DMS 273 (cell line): ENCODE measurements around the gene ATRX.
"Not testable (repeated sequence)": the region's sequence is repeated elsewhere in the genome, so short reads cannot be mapped to it uniquely, and the experiment has no call there.

Source experiments
- DNase-seq: peaks from one replicate; lab custom pipeline; 2025; ENCODE audit not compliant: unreplicated experiment; lab: John Stamatoyannopoulos, UW

Gene ATRX

DNA sequence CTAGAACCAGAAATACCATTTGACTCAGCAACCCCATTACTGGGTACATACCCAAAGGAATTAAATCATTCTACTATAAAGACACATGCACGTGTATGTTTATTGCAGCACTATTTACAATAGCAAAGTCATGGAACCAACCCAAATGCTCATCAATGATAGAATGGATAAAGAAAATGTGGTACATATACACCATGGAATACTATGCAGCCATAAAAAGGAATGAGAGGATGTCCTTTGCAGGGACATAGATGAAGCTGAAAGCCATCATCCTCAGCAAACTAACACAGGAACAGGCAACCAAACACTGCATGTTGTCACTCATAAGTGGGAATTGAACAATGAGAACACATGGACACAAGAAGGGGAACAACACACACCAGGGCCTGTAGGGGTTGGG is 285.9 kb downstream of the ATRX start:
- not testable (repeated sequence) for DNase-seq

DNA sequence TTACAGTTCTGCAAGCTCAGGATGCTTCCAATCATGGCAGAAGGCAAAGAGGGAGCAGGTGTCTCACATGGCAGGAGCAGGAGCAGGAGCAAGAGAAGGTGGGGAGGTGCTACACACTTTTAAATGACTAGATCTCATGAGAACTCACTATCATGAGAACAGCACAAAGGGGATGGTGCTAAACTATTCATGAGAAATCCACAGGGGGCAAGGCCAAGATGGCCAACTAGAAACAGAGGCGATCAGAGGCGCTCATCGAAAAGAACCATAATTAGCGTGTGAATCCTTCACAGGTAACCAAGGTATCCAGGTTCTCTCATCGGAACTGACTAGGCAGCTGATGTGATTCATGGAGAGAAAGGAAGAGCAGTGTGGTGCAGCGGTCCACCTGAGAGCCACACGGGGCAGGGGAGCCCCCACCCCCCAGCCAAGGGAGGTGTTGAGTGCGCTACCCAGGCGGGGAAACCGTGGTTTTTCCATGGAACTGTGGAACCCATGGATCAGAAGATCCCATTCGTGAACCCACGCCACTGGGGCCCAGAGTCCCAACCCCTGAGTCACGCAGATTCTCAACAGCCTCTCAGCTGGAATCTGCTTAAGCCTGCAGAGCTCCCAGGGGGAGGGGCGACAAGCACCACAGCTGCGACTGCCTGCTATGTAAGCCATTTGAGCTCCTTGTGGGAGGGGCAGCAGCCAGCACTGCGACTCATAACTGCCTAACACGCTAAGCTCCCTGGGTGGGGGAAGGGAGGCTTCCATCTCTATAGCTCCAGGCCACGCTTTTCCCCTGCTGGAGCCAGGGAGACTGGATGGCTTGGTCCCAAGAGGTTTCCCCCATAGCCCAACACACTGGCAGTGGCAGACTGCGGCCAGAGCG is 292.1 kb downstream of the ATRX start:
- peak; percentile 23 for DNase-seq

DNA sequence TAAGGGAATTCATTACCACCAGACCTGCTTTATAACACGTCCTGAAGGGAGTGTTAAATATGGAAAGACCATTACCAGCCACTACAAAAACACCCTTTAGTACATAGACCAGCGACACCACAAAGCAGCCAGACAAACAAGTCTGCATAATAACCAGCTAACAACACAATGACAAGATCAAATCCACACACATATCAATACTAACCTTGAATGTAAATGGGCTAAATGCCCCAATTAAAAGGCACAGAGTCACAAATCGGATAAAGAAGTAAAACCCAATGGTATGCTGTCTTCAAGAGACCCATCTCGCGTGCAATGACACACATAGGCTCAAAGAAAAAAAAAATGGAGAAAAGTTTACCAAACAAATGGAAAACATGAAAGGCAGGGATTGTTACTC is 302.0 kb downstream of the ATRX start:
- DNase-seq = no peak

DNA sequence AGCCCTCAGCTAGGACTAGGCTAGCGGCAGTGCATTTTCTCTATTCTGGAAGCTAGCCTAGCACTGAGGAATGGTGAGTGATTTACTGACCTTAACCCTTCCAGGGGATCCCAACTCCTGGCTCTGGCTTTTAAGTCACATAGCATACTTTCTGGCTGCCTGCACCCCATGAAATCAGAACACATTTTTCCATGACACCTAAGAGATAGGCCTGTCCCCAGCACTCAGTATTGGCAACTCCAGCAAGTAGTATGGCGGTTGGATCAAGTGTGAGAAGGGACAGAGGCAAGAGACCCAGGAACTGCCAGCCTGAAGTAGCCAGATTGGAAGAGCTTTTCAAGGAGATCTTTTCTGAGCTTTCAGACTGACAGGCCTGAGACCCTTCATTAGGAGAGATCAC is 330.6 kb downstream of the ATRX start:
- no peak for DNase-seq
